NB4 (cell line): ENCODE data around the gene UBXN10.

ENCODE experiments used
- MYC ChIP-seq: IDR thresholded peaks from 2 replicates; pipeline ENCODE4 v1.6.1; 2011; ENCODE audit warnings: low read depth, low read length
- POLR2A ChIP-seq: IDR thresholded peaks from 2 replicates; pipeline ENCODE4 v1.6.1; 2011; ENCODE audit warnings: mild to moderate bottlenecking; ENCODE audit not compliant: insufficient read length; ENCODE audit errors: extremely low read depth
- TF ChIP-seq, protein P1 (sequence below): IDR thresholded peaks from one replicate; pipeline ENCODE4 v1.5.1; 2012; ENCODE audit warnings: low read depth, low read length

DNA sequence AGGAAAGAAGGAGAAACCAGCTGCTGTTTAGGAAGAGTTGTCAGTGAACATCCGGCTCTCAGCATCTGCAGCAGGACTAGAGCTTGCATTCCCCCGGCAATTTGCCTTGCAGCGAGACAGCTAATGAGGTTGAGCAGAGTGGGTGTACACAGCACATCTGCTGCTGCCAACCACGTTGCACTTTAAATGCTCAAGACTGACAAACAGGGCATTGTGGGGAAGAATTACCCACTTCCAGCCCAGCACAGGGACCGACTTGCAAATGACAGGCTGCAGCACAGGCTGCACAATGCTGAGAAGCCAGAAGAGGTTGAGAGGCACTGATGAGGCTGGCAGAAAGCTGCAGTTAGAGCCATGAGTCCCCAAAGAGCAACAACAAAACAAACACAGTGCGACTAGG lies 48.0 kb downstream of the UBXN10 start:
- TF ChIP-seq, protein P1, sequence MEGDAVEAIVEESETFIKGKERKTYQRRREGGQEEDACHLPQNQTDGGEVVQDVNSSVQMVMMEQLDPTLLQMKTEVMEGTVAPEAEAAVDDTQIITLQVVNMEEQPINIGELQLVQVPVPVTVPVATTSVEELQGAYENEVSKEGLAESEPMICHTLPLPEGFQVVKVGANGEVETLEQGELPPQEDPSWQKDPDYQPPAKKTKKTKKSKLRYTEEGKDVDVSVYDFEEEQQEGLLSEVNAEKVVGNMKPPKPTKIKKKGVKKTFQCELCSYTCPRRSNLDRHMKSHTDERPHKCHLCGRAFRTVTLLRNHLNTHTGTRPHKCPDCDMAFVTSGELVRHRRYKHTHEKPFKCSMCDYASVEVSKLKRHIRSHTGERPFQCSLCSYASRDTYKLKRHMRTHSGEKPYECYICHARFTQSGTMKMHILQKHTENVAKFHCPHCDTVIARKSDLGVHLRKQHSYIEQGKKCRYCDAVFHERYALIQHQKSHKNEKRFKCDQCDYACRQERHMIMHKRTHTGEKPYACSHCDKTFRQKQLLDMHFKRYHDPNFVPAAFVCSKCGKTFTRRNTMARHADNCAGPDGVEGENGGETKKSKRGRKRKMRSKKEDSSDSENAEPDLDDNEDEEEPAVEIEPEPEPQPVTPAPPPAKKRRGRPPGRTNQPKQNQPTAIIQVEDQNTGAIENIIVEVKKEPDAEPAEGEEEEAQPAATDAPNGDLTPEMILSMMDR: no peak
- TF ChIP-seq MYC: no peak
- no peak for TF ChIP-seq POLR2A
